ENCODE results near the gene TMEM117. TPM values are rescaled to one million over a fixed set of nuclear protein-coding genes. Genes with fewer than 3 reads are reported as not detected.

The TMEM117 gene
- total and polyA plus RNA-seq, 10 of the 15 experiments (the other 5 are each of a cell fraction or from before 2014, with no cell fraction given) = 3.1 to 8.2 (median 6.1) TPM

- SMC1A ChIA-PET (ENCODE audit: uncharacterized antibody, unreplicated experiment) = no interaction called here
- WGBS (ENCODE audit: insufficient coverage, insufficient replicate concordance, low lambda C conversion rate, missing lambda C conversion rate) = 95% methylated on average over 2 of the region's 2 CpGs
- in situ Hi-C loops (cut with MboI) = no loop called here
These were observed 57.8 kb downstream of the TMEM117 start for GRCh38 chr12:43893670-43894069.

More at GRCh38 chr12:43893670-43894069, 57.8 kb downstream of the TMEM117 start:
- DNase-seq (ENCODE audit: low read depth, low spot score) = no peak
- Histone ChIP-seq H3K36me3 (ENCODE audit: control insufficient read depth in 2 of 2, insufficient read depth in 2 of 2, low read length in 1 of 2) (no peaks in the 10 kb centered on the region), H3K27me3 (replicated peaks in 1 of 2; ENCODE audit: control insufficient read depth in 2 of 2, insufficient read depth in 2 of 2, low read length in 1 of 2) (no peaks in the 10 kb centered on the region), H3K79me2 (ENCODE audit: control insufficient read depth, insufficient read depth, low read length) (no peaks in the 10 kb centered on the region), H3K4me2 (ENCODE audit: control insufficient read depth, insufficient read depth) (no peak overlapping the region), H3K4me3 (no peak overlapping the region), H4K20me1 (ENCODE audit: control insufficient read depth, insufficient read depth) (no peaks in the 10 kb centered on the region), H2AFZ (ENCODE audit: control insufficient read depth, low read depth, low read length) (no peak overlapping the region), H3K9ac (ENCODE audit: control insufficient read depth, insufficient read depth, low read length) (no peak overlapping the region), H3K9me3 (replicated peaks; ENCODE audit: control insufficient read depth, insufficient read depth, low read length) (no peaks in the 10 kb centered on the region), H3K4me1 (ENCODE audit: control insufficient read depth, insufficient read depth, low read length) (no peaks in the 10 kb centered on the region), H3K27ac (ENCODE audit: control insufficient read depth, insufficient read depth) (no peak overlapping the region)
- POLR2A ChIA-PET = no interaction called here
- no peak for ATAC-seq
- intact Hi-C loops (cut with micrococcal nuclease; ENCODE audit: unreplicated experiment) = no loop called here
- no TSS peak for BruUV-seq (replicated peaks)
- FAIRE-seq = no peak
- RAD21 ChIA-PET (ENCODE audit: unreplicated experiment) = no interaction called here
- CTCF ChIA-PET = interaction anchor here (2.7 kb wide), 1 partner anchor 11 kb away, joined by 8 read pairs; no protein-coding TSS in a partner anchor
- TF ChIP-seq E2F4 (IDR thresholded peaks at IDR 0.05; ENCODE audit: low read depth, low read length) (no peak), FOS (IDR thresholded peaks at IDR 0.05; ENCODE audit: borderline replicate concordance, extremely low read depth, insufficient read length) (no peak), NR2C1 (IDR thresholded peaks at IDR 0.05) (no peak), NBN (IDR thresholded peaks at IDR 0.05) (no peak), BCL3 (IDR thresholded peaks at IDR 0.05; ENCODE audit: borderline replicate concordance, insufficient read depth, low read depth, low read length, poor library complexity, severe bottlenecking) (no peak), KAT2A (conservative IDR thresholded peaks at IDR 0.05; ENCODE audit: control insufficient read depth, low read depth, low read length) (no peak), RELA (IDR thresholded peaks at IDR 0.05; ENCODE audit: borderline replicate concordance, partially characterized antibody) (no peak), RB1 (IDR thresholded peaks at IDR 0.05; ENCODE audit: borderline replicate concordance) (no peak), CREB1 (IDR thresholded peaks at IDR 0.05; ENCODE audit: low read depth) (no peak), HSF1 (IDR thresholded peaks at IDR 0.05; ENCODE audit: low read depth, low read length) (no peak)
- TF ChIP-seq, protein P1, sequence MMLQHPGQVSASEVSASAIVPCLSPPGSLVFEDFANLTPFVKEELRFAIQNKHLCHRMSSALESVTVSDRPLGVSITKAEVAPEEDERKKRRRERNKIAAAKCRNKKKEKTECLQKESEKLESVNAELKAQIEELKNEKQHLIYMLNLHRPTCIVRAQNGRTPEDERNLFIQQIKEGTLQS (IDR thresholded peaks at IDR 0.05; ENCODE audit: borderline replicate concordance, extremely low read depth, low read depth, low read length) = no peak
- TF ChIP-seq, protein P2, sequence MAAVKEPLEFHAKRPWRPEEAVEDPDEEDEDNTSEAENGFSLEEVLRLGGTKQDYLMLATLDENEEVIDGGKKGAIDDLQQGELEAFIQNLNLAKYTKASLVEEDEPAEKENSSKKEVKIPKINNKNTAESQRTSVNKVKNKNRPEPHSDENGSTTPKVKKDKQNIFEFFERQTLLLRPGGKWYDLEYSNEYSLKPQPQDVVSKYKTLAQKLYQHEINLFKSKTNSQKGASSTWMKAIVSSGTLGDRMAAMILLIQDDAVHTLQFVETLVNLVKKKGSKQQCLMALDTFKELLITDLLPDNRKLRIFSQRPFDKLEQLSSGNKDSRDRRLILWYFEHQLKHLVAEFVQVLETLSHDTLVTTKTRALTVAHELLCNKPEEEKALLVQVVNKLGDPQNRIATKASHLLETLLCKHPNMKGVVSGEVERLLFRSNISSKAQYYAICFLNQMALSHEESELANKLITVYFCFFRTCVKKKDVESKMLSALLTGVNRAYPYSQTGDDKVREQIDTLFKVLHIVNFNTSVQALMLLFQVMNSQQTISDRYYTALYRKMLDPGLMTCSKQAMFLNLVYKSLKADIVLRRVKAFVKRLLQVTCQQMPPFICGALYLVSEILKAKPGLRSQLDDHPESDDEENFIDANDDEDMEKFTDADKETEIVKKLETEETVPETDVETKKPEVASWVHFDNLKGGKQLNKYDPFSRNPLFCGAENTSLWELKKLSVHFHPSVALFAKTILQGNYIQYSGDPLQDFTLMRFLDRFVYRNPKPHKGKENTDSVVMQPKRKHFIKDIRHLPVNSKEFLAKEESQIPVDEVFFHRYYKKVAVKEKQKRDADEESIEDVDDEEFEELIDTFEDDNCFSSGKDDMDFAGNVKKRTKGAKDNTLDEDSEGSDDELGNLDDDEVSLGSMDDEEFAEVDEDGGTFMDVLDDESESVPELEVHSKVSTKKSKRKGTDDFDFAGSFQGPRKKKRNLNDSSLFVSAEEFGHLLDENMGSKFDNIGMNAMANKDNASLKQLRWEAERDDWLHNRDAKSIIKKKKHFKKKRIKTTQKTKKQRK (IDR thresholded peaks at IDR 0.05; ENCODE audit: low read depth, low read length) = no peak
